Upper lobe of left lung (tissue), 6 donors: ENCODE data around the gene COL18A1. TPM values are rescaled to one million over a fixed set of nuclear protein-coding genes. Genes with fewer than 3 reads are reported as not detected.
A peak's percentile ranks its signal among the peaks of the same experiment; 100 is the strongest.

Source experiments
- ATAC-seq, 2 donors: fragments of 200-7000 bp; cut with Tn5 transposase; one replicate each; pipeline ENCODE4 v1.9.1; 2022; ENCODE audit warnings: mild to moderate bottlenecking in 2 of 2, moderate library complexity in 2 of 2; ENCODE audit not compliant: low FRiP score in 2 of 2
- DNase-seq, 2 donors: peaks; one replicate each; pipeline ENCODE4 v3.0.0-alpha.2; 2019 to 2020
- H3K27ac ChIP-seq, 4 donors: fragments of 200-600 bp; sonication (generic); one replicate each; pipeline ENCODE4 v1.5.1; 2016 to 2019
- H3K27me3 ChIP-seq, 4 donors: fragments of 200-600 bp; sonication (generic); one replicate each; pipeline ENCODE4 v1.5.1; 2017 to 2019
- H3K36me3 ChIP-seq, 4 donors: fragments of 200-600 bp; sonication (generic); one replicate each; pipeline ENCODE4 v1.5.1; 2016 to 2019
- H3K4me1 ChIP-seq, 4 donors: fragments of 200-600 bp; sonication (generic); one replicate each; pipeline ENCODE4 v1.5.1; 2018 to 2019
- H3K4me3 ChIP-seq, 4 donors: fragments of 200-600 bp; sonication (generic); one replicate each; pipeline ENCODE4 v1.5.1; 2017 to 2019; ENCODE audit warnings: mild to moderate bottlenecking in 2 of 4, moderate library complexity in 1 of 4
- H3K9me3 ChIP-seq, 4 donors: fragments of 200-600 bp; sonication (generic); one replicate each; pipeline ENCODE4 v1.5.1; 2018 to 2019
- EP300 ChIP-seq, 4 donors: sonication (generic); formaldehyde crosslinking; IDR thresholded peaks; one replicate each; pipeline ENCODE4 v1.5.1; 2017; ENCODE audit warnings: antibody characterized with exemption in 4 of 4, control low read depth in 2 of 4
- POLR2A ChIP-seq, 4 donors: fragments of 450-650 bp; IDR thresholded peaks; one replicate each; pipeline ENCODE4 v1.5.1; 2016 to 2017; ENCODE audit warnings: antibody characterized with exemption in 4 of 4, mild to moderate bottlenecking in 2 of 4
- POLR2AphosphoS5 ChIP-seq, 2 donors: sonication (generic); formaldehyde crosslinking; IDR thresholded peaks; one replicate each; pipeline ENCODE4 v1.5.1; 2017; ENCODE audit warnings: antibody characterized with exemption in 2 of 2
- WGBS, 2 donors: methylation state at CpG; one replicate each; pipeline ENCODE4 v1.1.5; 2017 to 2018; 5-methylcytosine and 5-hydroxymethylcytosine counted together
- total RNA-seq, 6 donors: library from RNA; depleted of rRNA in 4 of 6; stranded (reverse); fragments of >200 nt in 4 of 6; gene quantifications; one replicate each; pipeline versions ENCODE4 v1.1.0 to v1.2.1, GENCODE V29; 2016 to 2021
- TF ChIP-seq, protein P1 (sequence below), 6 experiments: fragments of 450-650 bp in 4 of 6; fragments of 200-600 bp in 2 of 6; sonication (generic) in 2 of 6; IDR thresholded peaks; one replicate each; pipeline ENCODE4 v1.5.1; 2016 to 2019; ENCODE audit warnings: antibody characterized with exemption in 6 of 6
- donor health status: DM: no; HTN: no; CAD: no; lungs with moderate emphysema.
- donor health status: DM: no; HTN: yes; CAD: no; lungs with severe emphysema.

COL18A1 gene
- total RNA-seq, 6 donors from 2014 or later, result 34.5 to 138 (median 70.5) TPM

DNA sequence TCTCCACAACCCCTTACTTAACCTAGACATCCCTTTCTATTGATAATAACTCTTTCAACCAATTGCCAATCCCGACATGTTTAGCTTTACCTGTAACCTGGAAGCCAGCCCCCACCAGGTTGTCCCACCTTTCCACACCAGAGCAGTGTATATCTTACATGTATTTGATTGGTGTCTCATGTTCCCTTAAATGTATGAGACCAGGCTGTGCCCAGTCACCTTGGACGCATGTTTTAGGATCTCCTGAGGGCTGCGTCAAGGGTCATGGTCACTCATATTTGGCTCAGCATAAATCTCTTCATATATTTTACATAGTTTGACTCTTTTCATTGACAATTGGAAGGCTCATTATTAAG lies 142.6 kb downstream of the COL18A1 start:
- peaks cover 4 to 37% (median 20%) of the 10 kb centered on the region in 4 donors for H3K4me1 ChIP-seq
- no peaks in the 10 kb centered on the region for H3K36me3 ChIP-seq
- TF ChIP-seq POLR2AphosphoS5 (IDR thresholded peaks at IDR 0.05) (no peak), POLR2A (IDR thresholded peaks at IDR 0.05) (no peak), EP300 (IDR thresholded peaks at IDR 0.05) (no peak)
- TF ChIP-seq, protein P1, sequence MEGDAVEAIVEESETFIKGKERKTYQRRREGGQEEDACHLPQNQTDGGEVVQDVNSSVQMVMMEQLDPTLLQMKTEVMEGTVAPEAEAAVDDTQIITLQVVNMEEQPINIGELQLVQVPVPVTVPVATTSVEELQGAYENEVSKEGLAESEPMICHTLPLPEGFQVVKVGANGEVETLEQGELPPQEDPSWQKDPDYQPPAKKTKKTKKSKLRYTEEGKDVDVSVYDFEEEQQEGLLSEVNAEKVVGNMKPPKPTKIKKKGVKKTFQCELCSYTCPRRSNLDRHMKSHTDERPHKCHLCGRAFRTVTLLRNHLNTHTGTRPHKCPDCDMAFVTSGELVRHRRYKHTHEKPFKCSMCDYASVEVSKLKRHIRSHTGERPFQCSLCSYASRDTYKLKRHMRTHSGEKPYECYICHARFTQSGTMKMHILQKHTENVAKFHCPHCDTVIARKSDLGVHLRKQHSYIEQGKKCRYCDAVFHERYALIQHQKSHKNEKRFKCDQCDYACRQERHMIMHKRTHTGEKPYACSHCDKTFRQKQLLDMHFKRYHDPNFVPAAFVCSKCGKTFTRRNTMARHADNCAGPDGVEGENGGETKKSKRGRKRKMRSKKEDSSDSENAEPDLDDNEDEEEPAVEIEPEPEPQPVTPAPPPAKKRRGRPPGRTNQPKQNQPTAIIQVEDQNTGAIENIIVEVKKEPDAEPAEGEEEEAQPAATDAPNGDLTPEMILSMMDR (IDR thresholded peaks at IDR 0.05), result no peak
- no peak overlapping the region for H3K4me3 ChIP-seq
- H3K27ac ChIP-seq, result no peak overlapping the region
- no peaks in the 10 kb centered on the region for H3K27me3 ChIP-seq
- WGBS, 2 donors, result 84 to 92% methylated on average over 3 of the region's 3 CpGs
- H3K9me3 ChIP-seq, result no peaks in the 10 kb centered on the region
- peak in 1 of 2 donors; percentile 16 for DNase-seq
- no peak for ATAC-seq

DNA sequence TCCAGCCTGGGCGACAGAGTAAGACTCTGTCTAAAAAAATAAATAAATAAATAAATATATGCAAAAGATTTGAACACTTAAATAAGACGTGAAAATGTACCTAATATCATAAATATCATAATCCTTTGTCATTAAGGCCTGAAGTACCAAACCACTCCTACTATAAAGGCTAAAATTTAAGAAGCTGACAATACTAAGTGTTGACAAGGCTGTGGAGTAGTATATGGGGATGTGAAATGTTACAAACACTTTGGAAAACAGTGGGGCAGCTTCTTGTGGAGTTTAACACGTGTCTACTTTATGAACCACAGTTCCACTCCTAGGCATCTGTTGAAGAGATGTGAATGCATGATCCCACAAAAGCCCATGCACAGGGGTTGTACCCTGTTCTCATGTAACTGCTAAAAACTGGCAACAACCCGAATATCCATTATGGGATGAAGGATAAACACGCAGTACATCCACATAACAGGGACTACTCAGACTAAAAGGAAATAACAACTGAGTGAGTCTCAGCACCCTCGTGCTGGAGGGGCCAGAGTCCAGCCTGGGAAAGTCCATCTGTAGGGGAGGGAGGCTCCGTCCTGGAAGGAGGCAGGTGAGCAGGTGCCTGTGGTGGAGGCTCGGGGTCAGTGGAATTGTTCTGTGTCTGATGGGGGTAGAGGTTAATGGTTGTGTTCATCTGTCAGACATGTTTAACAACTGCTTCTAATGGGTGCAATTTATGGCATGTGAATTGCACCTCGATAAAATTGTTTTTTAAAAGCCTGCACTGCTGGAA lies 143.9 kb downstream of the COL18A1 start:
- 81 to 82% methylated on average over 7 to 9 of the region's 9 CpGs for WGBS, 2 donors
- no peak for TF ChIP-seq POLR2AphosphoS5 (IDR thresholded peaks at IDR 0.05)
- no peaks in the 10 kb centered on the region for H3K27me3 ChIP-seq
- H3K4me1 ChIP-seq, result peaks cover 0 to 26% (median 10%) of the 10 kb centered on the region in 4 donors
- no peak for ATAC-seq
- no peak overlapping the region for H3K4me3 ChIP-seq
- DNase-seq, result no peak
- no peaks in the 10 kb centered on the region for H3K36me3 ChIP-seq
- no peak overlapping the region for H3K27ac ChIP-seq
- H3K9me3 ChIP-seq, result no peaks in the 10 kb centered on the region

GRCh38 chr21:45549626-45550463 lies 144.9 kb downstream of the COL18A1 start:
- no peak overlapping the region for H3K4me3 ChIP-seq
- H3K27me3 ChIP-seq, result no peaks in the 10 kb centered on the region
- H3K27ac ChIP-seq, result peak overlapping the region; percentile 76 to 85 (median 81)
- ATAC-seq (no peak), DNase-seq (peak in 1 of 2 donors; percentile 63)
- WGBS, 2 donors, result 71 to 81% methylated on average over 9 to 14 of the region's 15 CpGs
- H3K9me3 ChIP-seq, result no peaks in the 10 kb centered on the region
- TF ChIP-seq EP300 (IDR thresholded peaks at IDR 0.05) (no peak), POLR2AphosphoS5 (IDR thresholded peaks at IDR 0.05) (no peak), POLR2A (IDR thresholded peaks at IDR 0.05) (no peak)
- TF ChIP-seq, protein P1 (IDR thresholded peaks at IDR 0.05), result no peak
- H3K36me3 ChIP-seq, result no peaks in the 10 kb centered on the region
- H3K4me1 ChIP-seq, result peaks cover 0 to 31% (median 11%) of the 10 kb centered on the region in 4 donors

DNA sequence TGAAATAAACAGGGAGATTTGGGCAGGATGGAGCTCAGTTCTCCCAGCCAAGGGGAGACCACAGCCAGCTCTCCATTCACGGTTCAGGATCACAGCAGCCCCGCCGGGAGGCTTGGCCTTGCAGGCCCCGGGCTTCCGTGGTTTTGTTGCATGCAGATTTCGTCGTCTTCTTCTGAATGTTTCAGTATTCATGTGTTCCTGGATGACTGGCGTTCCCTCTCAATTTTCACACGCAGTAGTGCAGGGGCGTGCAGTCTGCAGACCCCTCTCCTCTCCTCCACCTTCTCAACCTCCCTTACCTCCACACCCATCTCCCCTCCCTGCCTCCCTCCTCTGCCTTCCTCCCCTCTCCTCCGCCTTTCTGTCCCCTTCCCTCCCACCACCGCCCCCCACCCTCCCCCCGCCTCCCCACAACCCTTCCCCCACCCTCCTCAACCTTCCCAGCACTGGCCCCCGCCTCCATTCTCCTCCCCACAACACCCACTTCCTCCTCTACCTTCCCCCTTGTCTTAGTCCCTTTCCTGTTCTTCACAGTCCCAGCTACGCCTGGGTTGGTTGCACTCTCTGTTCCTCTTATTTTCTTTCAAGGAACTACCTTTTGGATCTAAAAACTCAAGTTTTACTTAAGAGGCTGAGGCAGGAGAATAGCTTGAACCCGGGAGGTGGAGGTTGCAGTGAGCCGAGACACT lies 145.7 kb downstream of the COL18A1 start:
- Histone ChIP-seq H3K36me3 (no peaks in the 10 kb centered on the region), H3K27ac (peak overlapping the region; percentile 76 to 85 (median 81)), H3K9me3 (no peaks in the 10 kb centered on the region), H3K27me3 (no peaks in the 10 kb centered on the region), H3K4me3 (no peak overlapping the region), H3K4me1 (peaks cover 0 to 35% (median 14%) of the 10 kb centered on the region in 4 donors)
- TF ChIP-seq POLR2A (IDR thresholded peaks at IDR 0.05) (peak in 1 of 4 donors; percentile 26), POLR2AphosphoS5 (IDR thresholded peaks at IDR 0.05) (peak in 1 of 2 donors; percentile 35), EP300 (IDR thresholded peaks at IDR 0.05) (no peak)
- TF ChIP-seq, protein P1 (IDR thresholded peaks at IDR 0.05), result no peak
- DNase-seq (peak in 1 of 2 donors; percentile 69), ATAC-seq (peak; percentile 63 to 66)
- WGBS, 2 donors, result 32 to 33% methylated on average over 14 to 17 of the region's 17 CpGs

GRCh38 chr21:45551316-45551715 lies 146.4 kb downstream of the COL18A1 start:
- H3K4me1 ChIP-seq, result peaks cover 0 to 42% (median 18%) of the 10 kb centered on the region in 4 donors
- H3K4me3 ChIP-seq, result no peak overlapping the region
- TF ChIP-seq EP300 (IDR thresholded peaks at IDR 0.05), result no peak
- no peak for TF ChIP-seq POLR2AphosphoS5 (IDR thresholded peaks at IDR 0.05)
- TF ChIP-seq, protein P1 (IDR thresholded peaks at IDR 0.05), result no peak
- TF ChIP-seq POLR2A (IDR thresholded peaks at IDR 0.05), result no peak
- WGBS, 2 donors, result 51 to 53% methylated on average over 8 of the region's 8 CpGs
- ATAC-seq (no peak), DNase-seq (peak in 1 of 2 donors; percentile 46)
- peak overlapping the region; percentile 76 to 85 (median 81) for H3K27ac ChIP-seq
- H3K27me3 ChIP-seq, result no peaks in the 10 kb centered on the region
- H3K9me3 ChIP-seq, result no peaks in the 10 kb centered on the region
- no peaks in the 10 kb centered on the region for H3K36me3 ChIP-seq
